HG02623 (cell line): ENCODE results near the gene FSTL1.

Experiments
- ATAC-seq: cut with Tn5 transposase; IDR thresholded peaks from one replicate; pipeline ENCODE4 v1.9.1; 2021; ENCODE audit warnings: moderate library complexity; ENCODE audit not compliant: unreplicated experiment

Gene FSTL1, protein sequence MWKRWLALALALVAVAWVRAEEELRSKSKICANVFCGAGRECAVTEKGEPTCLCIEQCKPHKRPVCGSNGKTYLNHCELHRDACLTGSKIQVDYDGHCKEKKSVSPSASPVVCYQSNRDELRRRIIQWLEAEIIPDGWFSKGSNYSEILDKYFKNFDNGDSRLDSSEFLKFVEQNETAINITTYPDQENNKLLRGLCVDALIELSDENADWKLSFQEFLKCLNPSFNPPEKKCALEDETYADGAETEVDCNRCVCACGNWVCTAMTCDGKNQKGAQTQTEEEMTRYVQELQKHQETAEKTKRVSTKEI

DNA sequence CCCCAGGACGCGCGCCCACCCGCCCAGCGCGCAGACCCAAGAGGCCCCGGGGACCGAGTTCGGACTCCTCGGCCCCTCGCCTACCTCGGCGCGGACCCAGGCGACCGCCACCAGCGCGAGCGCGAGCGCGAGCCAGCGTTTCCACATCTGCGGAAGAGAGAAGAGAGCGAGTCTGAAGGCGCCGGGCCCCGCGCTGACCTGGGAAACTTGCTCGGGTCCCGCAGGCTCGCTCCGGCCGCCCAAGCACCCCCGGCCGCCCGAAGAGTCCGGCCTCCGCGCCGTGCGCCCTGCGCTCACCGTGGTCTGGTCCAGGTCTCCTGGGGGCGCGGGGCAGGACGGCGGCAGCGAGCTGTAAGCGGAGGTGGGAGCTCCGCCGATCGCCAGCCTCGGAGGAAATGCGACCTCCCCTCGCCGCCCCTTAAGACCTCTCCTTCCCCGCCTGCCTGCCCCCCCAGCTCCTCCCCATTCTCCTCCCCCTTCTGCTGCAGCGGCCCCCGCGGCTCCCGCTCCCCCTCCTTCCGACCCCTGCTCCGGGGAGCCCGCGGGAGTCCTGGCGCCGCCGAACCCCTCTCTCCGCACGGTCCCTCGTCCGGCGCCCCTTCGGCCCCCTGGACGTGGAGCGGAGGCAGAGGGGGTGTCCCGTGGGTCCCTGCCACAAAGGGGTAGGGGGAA lies at the start of gene FSTL1:
TSS of gene FSTL1 (minus strand) at position 393 of the 672 bp plus-strand sequence. CDS start at position 147, 246 bp downstream.
- ATAC-seq, result no peak

DNA sequence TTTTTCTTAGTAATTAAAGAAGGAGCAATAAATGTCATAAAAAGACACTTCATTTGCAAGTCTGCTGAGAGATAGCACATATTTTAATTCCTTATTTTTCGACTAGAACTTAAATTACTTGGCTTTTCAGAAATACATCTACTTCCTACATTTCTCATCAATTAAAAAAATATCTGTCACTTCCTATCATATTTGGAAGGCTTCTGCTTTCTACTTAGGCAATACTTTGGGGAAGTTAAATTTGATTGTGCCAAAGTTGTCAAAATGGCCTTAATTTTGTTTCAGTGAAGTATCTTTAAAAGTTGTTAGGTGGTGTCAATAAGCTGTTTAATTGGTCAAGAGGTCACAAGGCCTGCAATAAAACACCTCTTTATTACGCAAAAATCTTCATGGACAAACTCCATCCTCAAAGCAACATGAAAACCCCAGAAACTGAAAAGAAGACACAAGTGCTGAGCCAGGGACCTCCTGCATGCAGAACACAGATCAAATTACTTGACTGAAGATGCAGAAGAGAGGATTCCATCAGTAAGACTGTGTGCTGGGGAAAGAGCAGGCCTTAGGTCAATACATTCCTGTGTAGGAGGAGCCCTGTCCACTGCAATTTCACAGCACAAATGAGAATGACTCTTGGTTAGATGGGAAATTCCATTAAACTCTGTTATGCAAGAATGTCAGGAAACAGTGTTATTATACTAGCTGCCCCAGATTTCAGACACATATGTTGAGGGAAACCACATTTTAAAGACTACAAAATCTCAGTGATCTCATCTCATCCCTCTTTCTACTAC lies 48.0 kb upstream of the FSTL1 start:
- no peak for ATAC-seq

DNA sequence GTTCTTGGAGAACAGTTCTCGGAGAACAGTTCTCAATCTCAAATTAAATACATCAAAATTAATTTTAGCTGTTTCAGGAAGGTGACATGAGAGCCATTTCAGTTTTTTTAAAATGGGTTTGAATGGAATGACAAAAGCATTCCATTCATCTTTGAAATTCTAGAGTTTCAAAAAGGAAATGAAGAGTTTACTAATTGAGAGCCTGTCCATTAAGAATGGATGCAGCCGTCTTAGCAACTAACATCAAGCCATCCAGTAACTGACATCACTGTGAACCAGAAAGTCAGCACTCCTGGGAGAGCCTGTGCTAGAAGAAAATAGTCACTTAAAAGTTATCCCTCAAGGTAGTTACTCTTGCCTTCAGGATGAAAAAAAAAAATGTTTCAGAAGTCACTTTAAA lies 47.0 kb upstream of the FSTL1 start:
- ATAC-seq, result no peak

DNA sequence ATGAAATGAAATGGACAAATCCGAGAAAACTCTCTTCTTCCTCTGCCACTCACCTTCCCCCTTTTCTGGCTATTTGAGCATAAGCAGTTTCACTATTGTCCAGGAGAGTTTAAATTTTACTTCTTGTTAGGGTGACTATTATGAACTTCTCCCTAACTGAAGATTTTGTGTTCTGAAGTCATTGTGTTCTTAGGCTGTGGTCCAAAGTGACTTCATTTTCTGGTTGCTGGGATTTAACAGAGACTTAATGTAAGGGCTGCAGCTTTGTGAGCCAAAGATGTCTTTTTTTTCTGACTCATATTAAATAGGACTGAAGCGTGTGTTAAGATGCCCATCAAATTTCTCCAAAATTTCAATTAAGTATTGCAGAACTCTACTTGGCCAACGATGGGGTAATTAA lies 46.5 kb upstream of the FSTL1 start:
- no peak for ATAC-seq

DNA sequence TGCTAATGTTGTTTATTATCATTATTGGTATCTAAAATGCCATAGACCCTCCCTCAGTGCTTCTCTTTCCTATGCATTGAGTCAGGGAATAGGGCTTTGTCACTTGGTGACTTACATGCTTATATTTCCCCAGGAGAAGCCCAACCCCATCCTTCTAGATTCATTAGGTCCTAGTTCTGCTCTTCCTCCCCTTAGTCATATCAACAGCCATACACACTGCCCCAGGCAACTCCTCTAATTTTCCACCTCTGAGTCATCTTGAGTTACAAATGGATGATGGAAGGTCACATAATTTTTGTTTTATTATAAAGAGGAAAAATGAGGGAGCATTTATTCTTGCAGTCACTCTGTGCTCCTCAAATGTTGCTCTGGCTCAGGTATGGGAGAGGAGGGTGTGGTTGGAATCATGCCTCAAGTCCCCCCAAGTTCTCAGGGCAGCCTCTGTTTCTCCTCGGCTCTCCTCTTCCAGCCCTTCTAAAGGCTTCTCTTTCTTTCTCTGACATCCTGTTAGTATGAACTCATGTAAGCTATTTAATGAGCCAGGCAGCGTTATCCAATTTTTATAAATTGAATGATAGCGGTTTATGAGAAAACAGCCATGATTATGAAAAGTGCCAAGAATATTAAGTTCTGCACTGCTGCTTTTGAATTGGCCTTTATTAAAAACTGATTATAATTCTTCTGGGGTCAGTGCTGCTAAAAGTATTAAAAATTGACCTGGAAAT lies 45.6 kb upstream of the FSTL1 start:
- ATAC-seq, result no peak

DNA sequence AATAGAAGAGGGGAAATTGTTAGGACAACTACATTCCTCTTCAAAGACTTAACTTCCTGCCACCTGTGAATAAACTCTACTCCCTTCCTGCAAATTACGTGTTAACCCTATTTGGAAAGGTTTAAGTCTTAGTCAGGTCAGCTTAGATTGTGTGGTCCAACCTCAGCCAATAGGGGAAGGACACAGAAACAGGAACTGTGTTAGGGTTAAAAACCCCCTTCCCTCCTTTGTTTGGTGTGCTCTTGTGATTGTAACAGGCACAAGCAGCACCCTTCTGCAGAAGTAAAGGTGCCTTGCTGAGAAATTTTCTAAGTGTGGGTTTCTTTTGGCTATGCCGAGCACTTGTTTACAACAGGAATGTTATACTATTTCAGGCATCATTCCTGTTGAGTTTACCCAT lies 45.0 kb upstream of the FSTL1 start:
- no peak for ATAC-seq

DNA sequence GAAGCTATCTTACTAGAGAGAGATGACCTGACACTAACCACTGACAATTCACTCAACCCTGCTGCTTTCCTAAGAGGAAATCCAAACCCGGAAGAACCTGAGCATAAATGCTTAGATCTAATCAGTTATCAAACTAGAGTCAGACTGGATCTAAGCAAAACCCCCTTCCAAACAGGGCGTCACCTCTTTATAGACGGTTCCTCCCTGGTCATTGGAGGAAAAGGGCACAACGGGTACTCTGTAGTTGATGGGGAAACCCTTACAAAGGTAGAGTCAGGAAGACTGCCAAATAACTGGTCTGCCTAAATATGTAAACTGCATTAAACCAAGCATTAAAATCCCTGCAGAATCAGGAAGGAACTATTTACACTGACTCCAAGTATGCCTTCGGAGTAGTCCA lies 41.3 kb upstream of the FSTL1 start:
- no peak for ATAC-seq

DNA sequence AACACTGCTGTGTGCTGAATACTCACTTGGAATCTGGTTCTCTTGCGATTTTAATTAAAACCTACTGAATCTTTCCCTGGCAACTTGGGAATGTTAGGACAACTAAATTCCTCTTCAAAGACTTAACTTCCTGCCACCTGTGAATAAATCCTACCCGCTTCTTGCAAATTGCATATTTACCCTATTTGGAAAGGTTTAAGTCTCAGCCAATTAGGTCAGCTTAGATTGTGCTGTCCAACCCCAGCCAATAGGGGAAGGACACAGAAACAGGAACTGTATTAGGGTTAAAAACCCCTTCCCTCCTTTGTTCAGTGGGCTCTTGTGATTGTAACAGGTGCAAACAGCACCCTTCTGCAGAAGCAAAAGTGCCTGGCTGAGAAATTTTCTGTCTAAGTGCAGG lies 38.6 kb upstream of the FSTL1 start:
- ATAC-seq, result no peak

DNA sequence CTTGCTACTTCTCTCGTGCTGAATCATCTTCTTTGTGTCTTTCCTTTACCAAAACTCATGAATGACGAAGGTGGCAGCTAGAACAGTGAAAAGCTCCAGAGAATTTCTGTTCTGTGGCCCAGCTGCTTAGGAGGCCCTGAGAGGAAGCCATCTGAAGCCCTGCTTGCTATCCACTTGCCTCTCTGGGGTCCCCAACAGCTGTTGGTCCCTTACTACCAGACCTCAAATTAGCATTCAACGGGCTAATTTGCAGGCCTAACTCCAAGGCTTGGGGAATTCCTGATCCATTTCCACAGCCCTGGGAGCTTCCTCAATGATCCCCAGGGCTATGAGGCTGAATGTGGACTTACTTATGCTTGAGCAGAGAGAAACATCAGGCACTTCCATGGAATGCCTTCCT lies 37.5 kb upstream of the FSTL1 start:
- no peak for ATAC-seq

DNA sequence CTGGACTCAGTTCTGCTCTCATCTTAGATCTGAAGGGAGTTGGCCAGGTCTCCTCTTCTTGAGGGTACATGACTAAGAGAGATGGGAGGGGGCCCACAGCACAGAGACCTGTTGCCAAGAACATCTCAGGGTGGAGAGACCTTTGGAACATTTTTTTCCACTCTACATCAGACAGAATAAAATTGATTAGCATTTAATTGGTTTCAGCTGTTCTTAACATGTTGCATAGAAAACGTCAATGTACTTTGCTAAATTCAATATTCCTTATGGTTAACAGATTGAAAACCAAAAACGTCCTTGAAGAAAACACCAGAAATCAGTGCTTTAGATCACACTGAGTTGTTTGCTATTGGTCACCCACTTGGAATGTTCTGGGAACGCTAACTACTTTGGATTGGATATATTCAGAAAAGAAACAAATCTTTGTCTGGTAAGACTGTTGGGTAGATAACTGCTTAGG lies 36.4 kb upstream of the FSTL1 start:
- no peak for ATAC-seq

DNA sequence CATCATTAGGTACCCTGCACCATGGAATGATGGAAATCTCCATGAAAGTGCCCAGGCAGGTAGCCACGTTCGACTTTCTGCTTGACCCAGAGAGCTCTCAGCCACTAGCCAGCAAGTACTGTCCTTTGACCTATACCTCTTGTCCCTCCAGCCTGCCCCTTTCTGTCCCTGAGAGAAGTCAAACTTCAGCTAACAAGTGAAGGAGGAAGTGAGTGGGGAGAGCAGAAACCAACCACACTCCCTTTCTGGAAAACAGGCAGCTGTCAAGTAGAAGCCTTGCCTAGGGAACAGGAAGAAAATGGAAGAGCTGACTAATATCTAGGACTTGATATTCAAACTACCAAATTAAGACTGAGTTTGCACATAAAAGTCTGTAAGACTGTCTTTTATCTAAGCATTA lies 30.3 kb upstream of the FSTL1 start:
- no peak for ATAC-seq

DNA sequence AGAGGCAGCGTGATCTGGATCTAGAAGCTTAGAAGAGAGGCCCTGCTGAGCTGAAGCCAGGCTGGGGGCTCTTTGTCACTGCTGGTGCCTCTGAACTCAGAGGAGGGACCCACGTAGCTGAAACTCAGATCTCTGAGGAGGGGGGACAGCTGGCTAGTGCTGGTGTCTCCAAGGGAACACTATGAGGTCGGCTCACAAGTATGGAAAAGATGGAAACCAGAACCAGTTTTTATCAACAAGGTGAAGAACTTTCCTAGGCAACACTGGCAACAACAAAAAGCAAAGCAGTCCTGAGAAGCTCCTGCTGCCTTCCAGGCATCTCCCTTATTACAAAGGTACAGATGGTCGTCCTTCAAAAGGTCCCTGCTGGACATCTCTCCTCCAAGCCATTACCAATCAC lies 27.0 kb upstream of the FSTL1 start:
- no peak for ATAC-seq

DNA sequence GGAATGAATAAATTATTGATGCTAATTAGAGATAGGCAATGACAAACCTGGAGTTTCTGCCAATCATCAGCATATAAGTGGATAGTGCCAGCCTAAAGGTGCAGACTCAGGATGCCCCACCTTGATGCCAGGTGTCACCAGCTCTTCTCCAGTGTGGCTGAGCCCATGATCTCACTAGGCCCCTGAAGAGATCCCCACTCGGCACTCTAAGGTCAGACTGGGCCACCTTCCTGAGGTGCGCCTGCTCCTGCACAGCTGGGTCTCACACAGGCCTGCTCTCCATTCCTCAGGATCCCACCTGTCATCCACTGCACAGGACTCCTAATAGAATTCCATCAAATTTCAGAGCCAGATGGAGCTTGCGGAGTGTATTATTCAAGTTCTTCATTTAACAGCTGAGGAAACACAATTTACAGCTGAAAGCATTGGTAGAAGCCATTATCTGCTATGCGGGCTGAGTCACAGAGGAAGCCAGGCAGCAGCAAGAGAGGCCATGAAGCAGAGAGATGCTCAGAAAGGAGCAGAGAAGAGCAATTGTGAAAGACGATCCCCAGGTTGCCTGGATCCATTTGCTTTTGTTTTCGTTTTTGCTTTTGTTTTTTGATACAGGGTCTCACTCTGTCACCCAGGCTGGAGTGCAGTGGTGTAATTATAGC lies 25.1 kb upstream of the FSTL1 start:
- no peak for ATAC-seq

DNA sequence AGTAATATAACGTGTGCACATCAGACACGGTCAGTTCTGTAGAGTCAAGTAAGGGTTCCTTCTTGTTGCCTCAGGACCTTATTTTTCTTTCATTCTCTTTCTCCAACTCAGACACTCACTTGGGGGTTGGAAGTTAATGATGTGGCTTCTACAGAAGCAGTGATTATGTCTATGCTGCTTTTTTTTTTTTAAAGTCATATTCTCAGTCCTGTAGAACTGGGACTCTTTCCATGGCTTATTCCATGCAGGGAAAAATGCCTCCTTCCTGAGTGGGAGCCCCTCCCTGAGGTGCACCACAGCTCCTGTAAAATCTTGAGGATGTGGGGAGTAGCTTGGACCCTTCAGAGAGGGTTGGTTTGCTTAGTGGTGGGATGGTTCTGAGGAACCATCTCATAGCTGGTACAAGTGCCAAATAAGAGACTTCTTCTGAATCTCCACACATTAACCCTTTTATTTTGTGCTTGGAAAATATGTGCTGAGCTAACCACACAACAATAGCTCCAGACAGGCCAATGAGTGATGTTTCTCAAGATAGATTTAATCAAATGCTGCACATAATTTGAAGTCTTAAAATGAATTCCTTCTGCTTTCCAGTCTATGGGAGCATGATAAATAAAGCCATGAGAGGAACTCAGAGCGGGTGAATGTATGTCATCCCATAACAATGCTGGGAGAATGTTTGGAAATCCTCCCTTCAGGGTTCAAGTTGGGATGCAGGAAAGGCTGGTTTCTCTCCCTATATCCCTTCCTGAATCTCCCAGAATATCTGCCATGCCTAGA lies 23.3 kb upstream of the FSTL1 start:
- ATAC-seq, result no peak

DNA sequence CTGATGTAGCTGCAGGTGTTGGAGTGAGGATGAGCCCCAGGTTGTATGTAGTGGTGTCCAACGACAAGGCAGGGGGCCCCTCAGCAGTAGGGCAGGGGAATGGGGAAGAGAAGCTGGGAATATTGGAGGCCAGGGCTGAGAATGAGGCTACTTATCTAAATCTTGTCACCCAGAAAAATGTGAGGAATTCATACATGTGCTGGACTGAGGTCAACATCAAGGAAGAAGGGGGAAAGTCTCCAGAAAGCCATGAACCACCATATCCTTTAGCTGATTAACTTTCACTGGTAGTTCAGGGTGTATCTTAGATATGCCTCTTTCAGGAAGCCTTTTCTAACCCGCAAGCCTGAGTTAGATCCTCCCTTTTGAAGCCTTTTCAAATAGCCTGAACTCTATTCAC lies 22.6 kb upstream of the FSTL1 start:
- ATAC-seq, result no peak

DNA sequence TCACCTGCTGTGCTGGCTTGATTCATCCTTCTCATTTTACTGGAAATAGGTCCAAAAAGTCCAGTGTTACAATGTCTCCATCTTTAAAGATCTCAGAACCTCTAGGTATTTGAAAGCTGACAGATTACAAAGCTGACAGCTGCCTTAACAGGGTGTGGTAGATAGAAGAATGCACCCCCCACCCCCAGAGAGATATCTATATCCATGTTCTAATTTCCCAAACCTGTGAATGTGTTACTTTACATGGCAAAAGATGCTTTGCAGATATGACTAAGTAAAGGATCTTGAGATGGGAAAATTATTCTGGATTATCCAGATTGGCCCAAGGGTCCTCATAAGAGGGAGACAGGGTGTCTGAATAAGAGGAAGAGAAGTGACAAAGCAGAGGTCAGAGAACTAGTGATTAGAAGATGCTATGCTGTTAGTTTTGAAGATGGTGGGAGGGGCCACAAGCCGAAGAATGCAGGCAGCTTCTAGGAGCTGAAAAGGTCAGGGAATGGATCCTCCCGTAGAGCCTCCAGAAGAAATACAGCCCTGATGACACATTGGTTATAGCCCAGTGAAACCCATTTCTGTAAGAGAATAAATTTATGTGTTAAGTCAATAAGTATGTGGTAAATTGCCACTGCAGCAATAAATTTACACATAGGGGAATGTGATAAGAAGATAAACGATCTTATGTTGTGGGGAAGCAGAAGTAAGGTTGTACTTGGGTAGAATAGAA lies 21.5 kb upstream of the FSTL1 start:
- ATAC-seq, result no peak

DNA sequence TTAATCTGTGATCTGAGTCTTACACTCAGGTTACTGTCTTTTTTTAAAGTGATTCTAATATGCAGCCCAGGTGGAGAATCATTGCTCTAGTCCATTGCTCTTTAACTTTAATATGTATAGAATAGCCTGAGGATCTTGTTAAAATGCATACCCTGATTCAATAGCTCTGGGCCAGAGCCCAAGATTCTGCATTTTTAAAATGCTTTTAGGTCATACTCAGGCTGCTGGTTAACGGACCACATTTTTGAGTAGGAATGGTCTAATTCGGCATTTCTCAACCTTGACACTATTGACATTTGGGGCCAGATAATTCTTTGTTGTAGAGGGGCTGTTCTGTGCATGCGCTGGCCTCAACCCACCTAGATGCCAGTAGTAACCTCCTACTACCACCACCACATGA lies 20.9 kb upstream of the FSTL1 start:
- ATAC-seq, result no peak

DNA sequence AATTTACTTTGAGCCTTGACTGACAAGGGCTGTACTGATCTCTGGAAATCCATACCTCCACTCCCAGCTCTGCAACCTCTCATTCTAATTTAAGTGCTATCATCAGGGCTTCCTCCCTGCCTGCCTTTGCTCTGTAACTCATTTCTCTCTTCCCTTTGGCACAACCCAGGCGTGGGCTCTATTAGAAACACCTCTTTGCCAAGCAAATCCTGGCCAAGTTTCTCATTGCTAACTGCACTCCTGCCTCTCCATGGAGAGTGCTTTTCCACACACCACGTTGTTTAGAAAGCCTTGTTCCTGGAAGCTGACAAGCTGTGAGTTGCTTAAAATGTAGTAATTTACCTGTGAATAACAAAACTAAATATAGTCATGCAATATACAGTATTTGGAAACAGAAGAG lies 20.1 kb upstream of the FSTL1 start:
- ATAC-seq, result no peak

DNA sequence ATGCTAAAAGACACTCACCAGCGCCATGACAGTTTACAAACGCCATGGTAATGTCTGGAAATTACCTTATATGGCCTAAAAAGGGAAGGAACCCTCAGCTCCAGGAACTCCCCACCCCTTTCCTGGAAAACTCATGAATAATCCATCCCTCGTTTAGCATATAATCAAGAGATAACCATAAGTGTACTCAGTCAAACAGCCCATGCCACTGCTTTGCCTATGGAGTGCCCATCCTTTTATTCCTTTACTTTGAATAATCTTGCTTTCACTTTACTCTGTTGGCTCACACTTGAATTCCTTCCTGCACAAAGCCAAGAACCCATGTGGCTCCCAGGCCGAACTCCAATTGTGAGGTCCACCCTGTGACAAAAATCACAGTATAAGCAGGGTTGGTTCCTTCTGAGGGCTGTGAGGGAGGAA lies 19.1 kb upstream of the FSTL1 start:
- ATAC-seq, result no peak
